Kasumi-1 (cell line): ENCODE measurements around the gene ARID2.
A peak's percentile ranks its signal among the peaks of the same experiment; 100 is the strongest.

Experiments used
- DNase-seq, 2 experiments: peaks; one replicate each; lab custom pipeline; 2025; lab: John Stamatoyannopoulos, UW

Gene ARID2

GRCh38 chr12:45768194-45768593 is 38.7 kb downstream of the ARID2 start:
- DNase-seq, result no peak

- no peak for DNase-seq
Observed at GRCh38 chr12:45773747-45774146, 44.2 kb downstream of the ARID2 start.

GRCh38 chr12:45774508-45775162 is 45.1 kb downstream of the ARID2 start:
- DNase-seq, result no peak

- no peak for DNase-seq
Observed at GRCh38 chr12:45775465-45775864, 46.0 kb downstream of the ARID2 start.

GRCh38 chr12:45775964-45776363 is 46.5 kb downstream of the ARID2 start:
- DNase-seq, result no peak

- no peak for DNase-seq
Observed at GRCh38 chr12:45779936-45780335, 50.4 kb downstream of the ARID2 start.

GRCh38 chr12:45781080-45781479 is 51.6 kb downstream of the ARID2 start:
- DNase-seq, result no peak

GRCh38 chr12:45785315-45785714 is 55.8 kb downstream of the ARID2 start:
- no peak for DNase-seq

GRCh38 chr12:45789025-45789424 is 59.5 kb downstream of the ARID2 start:
- no peak for DNase-seq

- peak; percentile 14 to 22 for DNase-seq
Observed at GRCh38 chr12:45794422-45794821, 64.9 kb downstream of the ARID2 start.

- DNase-seq, result no peak
Observed at GRCh38 chr12:45801625-45802024, 72.1 kb downstream of the ARID2 start.

- no peak for DNase-seq
Observed at GRCh38 chr12:45803111-45803510, 73.6 kb downstream of the ARID2 start.

GRCh38 chr12:45816652-45817051 is 87.1 kb downstream of the ARID2 start:
- no peak for DNase-seq

- DNase-seq, result peak; percentile 2 to 31
Observed at GRCh38 chr12:45827974-45828373, 98.5 kb downstream of the ARID2 start.

- peak in 1 of 2 experiments; percentile 13 for DNase-seq
Observed at GRCh38 chr12:45828402-45828801, 98.9 kb downstream of the ARID2 start.

- no peak for DNase-seq
Observed at GRCh38 chr12:45831590-45831989, 102.1 kb downstream of the ARID2 start.

GRCh38 chr12:45833401-45833800 is 103.9 kb downstream of the ARID2 start:
- DNase-seq, result no peak

GRCh38 chr12:45834809-45835208 is 105.3 kb downstream of the ARID2 start:
- no peak for DNase-seq

- DNase-seq, result no peak
Observed at GRCh38 chr12:45839917-45840316, 110.4 kb downstream of the ARID2 start.

- no peak for DNase-seq
Observed at GRCh38 chr12:45849289-45849688, 119.8 kb downstream of the ARID2 start.

GRCh38 chr12:45850302-45850701 is 120.8 kb downstream of the ARID2 start:
- DNase-seq, result no peak

- DNase-seq, result no peak
Observed at GRCh38 chr12:45852508-45852907, 123.0 kb downstream of the ARID2 start.

- DNase-seq, result no peak
Observed at GRCh38 chr12:45853550-45853949, 124.0 kb downstream of the ARID2 start.

- DNase-seq, result no peak
Observed at GRCh38 chr12:45863332-45863731, 133.8 kb downstream of the ARID2 start.
